Right atrium auricular region (tissue), 2 donors: Measurements from ENCODE around the gene NANOS3. TPM values are rescaled to one million over a fixed set of nuclear protein-coding genes. Genes with fewer than 3 reads are reported as not detected.

ENCODE experiments used
- DNase-seq: peaks from one replicate; pipeline ENCODE4 v3.0.0-alpha.2; 2019; ENCODE audit warnings: low spot score
- H3K27ac ChIP-seq, 2 donors: fragments of 200-600 bp; sonication (generic); 1 replicate in 1 of 2; 2 replicates in 1 of 2; pipeline ENCODE4 v1.5.1; 2016 to 2019
- H3K27me3 ChIP-seq, 2 donors: fragments of 200-600 bp; sonication (generic); one replicate each; pipeline versions ENCODE4 v1.5.1 to v1.6.0; 2017 to 2019
- H3K36me3 ChIP-seq: fragments of 200-600 bp; sonication (generic); one replicate; pipeline ENCODE4 v1.5.1; 2016
- H3K4me1 ChIP-seq, 2 donors: fragments of 200-600 bp; sonication (generic); one replicate each; pipeline versions ENCODE4 v1.5.1 to v1.6.0; 2017 to 2019
- H3K4me3 ChIP-seq, 2 donors: fragments of 200-600 bp; sonication (generic); 1 replicate in 1 of 2; 2 replicates in 1 of 2; pipeline ENCODE4 v1.5.1; 2017 to 2019; ENCODE audit warnings: mild to moderate bottlenecking in 1 of 2, moderate library complexity in 1 of 2
- H3K9me3 ChIP-seq, 2 donors: fragments of 200-600 bp; sonication (generic); one replicate each; pipeline ENCODE4 v1.5.1; 2019
- CTCF ChIP-seq, 2 donors: fragments of 200-600 bp; sonication (generic); IDR thresholded peaks; one replicate each; pipeline ENCODE4 v1.5.1; 2019; ENCODE audit warnings: antibody characterized with exemption in 2 of 2
- total RNA-seq, 2 donors: library from RNA; depleted of rRNA; stranded (reverse); fragments of >200 nt; gene quantifications; one replicate each; pipeline ENCODE4 v1.1.0, GENCODE V29; 2016

Gene NANOS3
- total RNA-seq, 2 donors from 2014 or later = not detected

GRCh38 chr19:13902993-13903555 is 26.1 kb downstream of the NANOS3 start:
- Histone ChIP-seq H3K27me3 (no peaks in the 10 kb centered on the region), H3K4me1 (peaks cover 0 to 18% of the 10 kb centered on the region in 2 donors), H3K27ac (no peak overlapping the region), H3K36me3 (no peaks in the 10 kb centered on the region), H3K4me3 (no peak overlapping the region), H3K9me3 (no peaks in the 10 kb centered on the region)
- no peak for DNase-seq
- peak in 1 of 2 donors; percentile 42 for TF ChIP-seq CTCF (IDR thresholded peaks at IDR 0.05)

- peak within 1 kb of the TSS in 1 of 2 donors; percentile 66 for H3K27ac ChIP-seq
- peak; percentile 87 for DNase-seq
- no peaks in the 10 kb centered on the region for H3K9me3 ChIP-seq
- TF ChIP-seq CTCF (IDR thresholded peaks at IDR 0.05) = no peak
- no peaks in the 10 kb centered on the region for H3K27me3 ChIP-seq
- H3K36me3 ChIP-seq = peaks cover 7% of the 10 kb centered on the region
- H3K4me3 ChIP-seq = peak within 1 kb of the TSS; percentile 78 to 79
- peaks cover 0 to 18% of the 10 kb centered on the region in 2 donors for H3K4me1 ChIP-seq
Measured at GRCh38 chr19:13905634-13906520, 28.9 kb downstream of the NANOS3 start, which contains the start of the genes BRME1 and CC2D1A. BRME1 (minus strand) TSS chr19:13906117; CDS start chr19:13904892, 1,225 bp downstream. CC2D1A (plus strand) TSS chr19:13906201; CDS start chr19:13906442, 241 bp downstream.

- DNase-seq = no peak
- peak overlapping the region; percentile 78 to 79 for H3K4me3 ChIP-seq
- TF ChIP-seq CTCF (IDR thresholded peaks at IDR 0.05) = no peak
- no peaks in the 10 kb centered on the region for H3K27me3 ChIP-seq
- peaks cover 9% of the 10 kb centered on the region for H3K36me3 ChIP-seq
- H3K4me1 ChIP-seq = peaks cover 0 to 18% of the 10 kb centered on the region in 2 donors
- peak overlapping the region in 1 of 2 donors; percentile 66 for H3K27ac ChIP-seq
- no peaks in the 10 kb centered on the region for H3K9me3 ChIP-seq
Measured at GRCh38 chr19:13906521-13906904, 29.6 kb downstream of the NANOS3 start.

GRCh38 chr19:13906910-13907309 is 30.0 kb downstream of the NANOS3 start:
- H3K27ac ChIP-seq = no peak overlapping the region
- peak overlapping the region; percentile 78 to 79 for H3K4me3 ChIP-seq
- H3K27me3 ChIP-seq = no peaks in the 10 kb centered on the region
- DNase-seq = no peak
- TF ChIP-seq CTCF (IDR thresholded peaks at IDR 0.05) = no peak
- H3K9me3 ChIP-seq = no peaks in the 10 kb centered on the region
- peaks cover 10% of the 10 kb centered on the region for H3K36me3 ChIP-seq
- peaks cover 0 to 18% of the 10 kb centered on the region in 2 donors for H3K4me1 ChIP-seq

GRCh38 chr19:13908674-13909073 is 31.7 kb downstream of the NANOS3 start:
- Histone ChIP-seq H3K27me3 (no peaks in the 10 kb centered on the region), H3K4me3 (no peak overlapping the region), H3K4me1 (peaks cover 0 to 18% of the 10 kb centered on the region in 2 donors), H3K9me3 (no peaks in the 10 kb centered on the region), H3K36me3 (peaks cover 27% of the 10 kb centered on the region), H3K27ac (no peak overlapping the region)
- no peak for DNase-seq
- TF ChIP-seq CTCF (IDR thresholded peaks at IDR 0.05) = no peak
